T-helper 2 cell treated with Interferon-gamma antibody and Interleukin-4, amounts not matched to agents 5 μg/mL and 100 μg/mL, for 36 hours (primary cell): ENCODE measurements around the gene TANK.
"Not testable (repeated sequence)": the region's sequence is repeated elsewhere in the genome, so short reads cannot be mapped to it uniquely, and the experiment has no call there.

ENCODE experiments used
- DNase-seq: peaks from one replicate; pipeline ENCODE4 v3.0.0; 2021; ENCODE audit warnings: low spot score
- H3K27ac Mint-ChIP-seq: one replicate; pipeline ENCODE4 v1.8.0; 2021; ENCODE audit warnings: mild to moderate bottlenecking, mixed read lengths
- H3K27me3 Mint-ChIP-seq: one replicate; pipeline ENCODE4 v1.8.0; 2021; ENCODE audit warnings: low read depth, mixed read lengths
- H3K36me3 Mint-ChIP-seq: one replicate; pipeline ENCODE4 v1.8.0; 2021; ENCODE audit warnings: low read depth, mixed read lengths
- H3K4me1 Mint-ChIP-seq: one replicate; pipeline ENCODE4 v1.8.0; 2021; ENCODE audit warnings: low read depth, mixed read lengths
- H3K4me3 Mint-ChIP-seq: one replicate; pipeline ENCODE4 v1.8.0; 2022; ENCODE audit warnings: mild to moderate bottlenecking, moderate library complexity, mixed read lengths
- H3K9me3 Mint-ChIP-seq: one replicate; pipeline ENCODE4 v1.8.0; 2021; ENCODE audit warnings: mixed read lengths

The TANK gene

DNA sequence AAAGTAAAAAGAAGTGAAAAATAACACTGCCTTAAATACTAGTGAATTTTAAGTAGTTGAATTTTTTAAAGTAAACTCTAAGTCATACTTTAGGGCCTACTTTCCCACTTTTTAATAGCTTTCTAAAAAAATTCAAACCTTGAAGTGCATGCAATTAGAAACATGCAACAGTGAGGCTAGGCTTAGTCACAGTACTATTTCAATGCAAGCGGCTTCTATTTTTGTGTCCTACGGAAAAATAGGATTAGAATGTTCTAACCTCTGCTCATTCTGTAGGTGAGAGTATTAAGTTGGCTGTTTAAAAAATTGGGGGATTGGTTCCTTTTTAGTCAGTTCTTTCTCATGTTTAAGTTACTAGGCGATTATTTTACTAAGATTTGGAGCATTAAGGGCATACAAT, 108.9 kb downstream of the TANK start:
- H3K4me1 Mint-ChIP-seq: peaks cover 4% of the 10 kb centered on the region
- H3K4me3 Mint-ChIP-seq: no peak overlapping the region
- peaks cover 21% of the 10 kb centered on the region for H3K27me3 Mint-ChIP-seq
- H3K9me3 Mint-ChIP-seq: no peaks in the 10 kb centered on the region
- no peaks in the 10 kb centered on the region for H3K36me3 Mint-ChIP-seq
- H3K27ac Mint-ChIP-seq: no peak overlapping the region
- DNase-seq: no peak

DNA sequence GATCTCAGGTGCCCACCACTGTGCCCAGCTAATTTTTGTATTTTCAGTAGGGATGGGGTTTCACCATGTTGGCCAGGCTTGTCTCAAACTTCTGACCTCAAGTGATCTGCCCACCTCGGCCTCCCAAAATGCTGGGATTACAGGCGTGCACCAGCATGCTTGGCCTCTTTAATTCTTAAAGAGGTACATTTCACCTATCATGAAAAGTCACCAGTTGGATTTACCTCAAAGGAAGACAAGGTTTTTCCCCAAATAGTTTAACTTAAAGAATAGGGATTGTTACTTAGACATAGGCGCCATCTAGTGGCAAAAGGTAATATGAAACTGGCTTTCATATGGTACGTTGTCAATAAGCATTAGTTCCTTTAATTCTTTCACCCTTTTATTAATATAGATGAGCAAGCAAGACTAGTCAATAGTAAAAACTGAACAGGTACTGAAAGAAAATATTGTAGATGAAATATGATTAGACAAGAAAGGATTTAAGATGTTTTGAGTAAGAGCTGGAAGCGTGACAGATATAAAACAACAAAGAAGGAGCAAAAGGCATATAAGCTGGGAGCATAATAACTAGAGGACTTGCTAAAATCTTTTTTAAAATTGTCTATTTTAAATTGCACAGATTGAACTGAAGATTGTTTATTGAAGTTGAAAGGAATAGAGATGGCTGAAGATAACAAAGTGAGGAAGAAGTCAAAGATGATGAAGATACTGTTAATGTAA, 113.0 kb downstream of the TANK start:
- Mint-ChIP-seq H3K9me3 (no peaks in the 10 kb centered on the region), H3K27ac (no peak overlapping the region), H3K27me3 (peaks cover 19% of the 10 kb centered on the region), H3K4me1 (peaks cover 4% of the 10 kb centered on the region), H3K4me3 (no peak overlapping the region), H3K36me3 (no peaks in the 10 kb centered on the region)
- no peak for DNase-seq

DNA sequence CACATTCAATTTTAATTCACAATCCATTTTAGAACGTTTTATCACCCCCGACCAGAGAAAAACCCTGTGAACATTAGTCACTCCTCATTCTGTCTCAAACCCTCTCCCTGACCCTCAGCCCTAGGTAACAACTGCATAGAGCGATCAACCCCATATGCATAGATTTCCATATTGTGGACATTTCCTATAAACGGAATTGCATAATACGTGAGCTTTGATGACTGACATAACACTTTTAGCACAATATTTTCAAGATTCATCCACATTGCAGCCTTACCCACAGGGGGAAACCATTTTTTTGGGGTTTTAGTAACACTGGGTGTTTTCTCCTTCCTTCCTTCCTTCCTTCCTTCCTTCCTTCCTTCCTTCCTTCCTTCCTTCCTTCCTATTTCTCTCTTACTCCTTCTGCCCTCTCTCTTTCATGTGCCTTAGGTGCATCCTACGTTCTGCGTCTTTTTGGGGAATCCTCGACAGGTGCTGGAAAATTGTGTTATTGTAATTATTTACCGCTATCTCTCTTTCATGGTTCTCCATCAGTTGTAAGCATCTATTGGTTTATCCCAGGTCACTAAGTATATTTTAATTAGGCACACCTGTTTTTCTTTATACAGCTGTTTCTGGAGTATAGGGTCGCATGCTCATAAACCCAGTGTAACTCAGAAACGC, 118.5 kb downstream of the TANK start:
- H3K27me3 Mint-ChIP-seq: peaks cover 21% of the 10 kb centered on the region
- H3K27ac Mint-ChIP-seq, H3K4me3 Mint-ChIP-seq, H3K4me1 Mint-ChIP-seq, DNase-seq, H3K9me3 Mint-ChIP-seq, H3K36me3 Mint-ChIP-seq: not testable (repeated sequence)

DNA sequence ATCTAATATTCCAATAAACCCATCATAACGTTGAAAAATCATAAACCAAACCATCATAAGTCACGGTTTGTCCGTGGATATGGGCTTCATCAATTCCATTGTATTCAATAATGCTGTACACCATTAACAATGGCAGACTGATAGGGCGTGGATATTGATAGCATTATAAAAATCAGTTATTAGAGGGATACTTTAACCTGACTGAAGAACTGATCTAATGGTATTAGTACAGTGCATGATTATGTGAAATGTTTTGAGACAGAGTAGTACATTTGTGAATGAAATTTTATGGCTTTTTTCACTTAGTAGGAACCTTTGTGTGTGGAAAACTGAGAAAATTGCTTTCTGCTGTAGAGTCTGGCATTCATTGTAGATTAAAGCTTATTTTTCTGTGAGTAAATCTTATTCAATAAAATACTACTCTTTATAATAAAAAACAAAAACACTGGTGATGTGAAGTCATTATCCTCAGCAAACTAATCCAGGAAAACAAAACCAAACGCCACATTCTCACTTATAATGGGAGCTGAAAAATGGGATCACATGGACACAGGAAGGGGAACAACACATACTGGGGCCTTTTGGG, 119.1 kb downstream of the TANK start:
- H3K27me3 Mint-ChIP-seq: peaks cover 26% of the 10 kb centered on the region
- H3K4me1 Mint-ChIP-seq, H3K36me3 Mint-ChIP-seq, DNase-seq, H3K9me3 Mint-ChIP-seq, H3K27ac Mint-ChIP-seq, H3K4me3 Mint-ChIP-seq: not testable (repeated sequence)

DNA sequence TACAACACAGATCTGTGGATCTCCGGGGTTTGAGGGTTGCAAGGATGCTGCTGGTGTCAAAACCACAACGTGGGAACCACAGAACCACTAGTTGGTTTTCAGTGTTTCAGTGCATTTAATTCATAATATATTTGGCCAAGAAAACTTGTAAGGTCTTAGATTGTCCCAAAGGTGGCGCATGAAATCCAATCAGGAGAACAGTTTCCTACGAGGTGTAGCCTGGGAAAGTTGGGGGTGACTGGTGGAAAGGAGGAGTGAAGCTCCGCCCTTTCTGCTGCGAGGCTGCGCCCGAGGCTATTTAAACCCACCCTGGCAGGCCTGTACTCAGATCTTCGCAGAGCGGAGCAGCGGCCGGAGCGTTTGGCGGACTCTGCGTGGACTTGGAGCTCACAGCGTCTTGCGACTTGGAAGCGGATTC, 120.7 kb downstream of the TANK start:
- not testable (repeated sequence) for H3K4me3 Mint-ChIP-seq, H3K36me3 Mint-ChIP-seq, H3K27ac Mint-ChIP-seq, H3K9me3 Mint-ChIP-seq, DNase-seq, H3K4me1 Mint-ChIP-seq
- H3K27me3 Mint-ChIP-seq: peaks cover 34% of the 10 kb centered on the region

DNA sequence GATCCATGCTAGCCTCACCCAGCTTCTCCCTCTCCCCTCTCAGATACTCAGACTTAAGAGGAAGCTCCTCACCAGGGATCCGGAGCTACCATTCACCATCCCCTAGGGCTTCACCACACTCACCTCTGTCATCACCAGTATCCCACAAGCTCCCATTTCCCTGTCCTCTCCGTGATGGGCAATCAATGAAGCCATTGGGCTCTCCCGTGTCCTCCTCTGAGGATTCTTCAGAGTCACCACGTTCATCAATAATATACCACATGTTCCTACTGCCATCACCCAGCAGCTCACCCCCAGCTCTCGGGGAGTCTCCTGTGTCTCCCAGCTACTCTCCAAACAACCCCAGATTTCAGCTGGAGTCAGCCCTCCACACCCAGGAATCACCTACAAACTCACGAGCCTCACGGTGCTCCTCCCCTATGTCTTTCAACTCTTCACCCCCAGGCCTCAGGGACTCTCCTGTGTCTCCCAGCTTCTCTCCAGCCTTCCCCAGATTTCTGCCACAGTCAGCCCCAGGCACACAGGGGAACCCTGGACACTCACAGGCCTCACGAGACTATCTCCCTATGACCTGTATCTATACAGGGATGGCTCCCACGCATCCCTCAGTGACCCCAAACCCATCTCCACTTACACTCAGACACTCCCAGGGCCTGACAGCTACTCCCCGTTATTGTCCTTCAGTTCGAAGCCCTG, 121.5 kb downstream of the TANK start:
- peaks cover 34% of the 10 kb centered on the region for H3K27me3 Mint-ChIP-seq
- not testable (repeated sequence) for DNase-seq, H3K27ac Mint-ChIP-seq, H3K4me3 Mint-ChIP-seq, H3K36me3 Mint-ChIP-seq, H3K4me1 Mint-ChIP-seq, H3K9me3 Mint-ChIP-seq

DNA sequence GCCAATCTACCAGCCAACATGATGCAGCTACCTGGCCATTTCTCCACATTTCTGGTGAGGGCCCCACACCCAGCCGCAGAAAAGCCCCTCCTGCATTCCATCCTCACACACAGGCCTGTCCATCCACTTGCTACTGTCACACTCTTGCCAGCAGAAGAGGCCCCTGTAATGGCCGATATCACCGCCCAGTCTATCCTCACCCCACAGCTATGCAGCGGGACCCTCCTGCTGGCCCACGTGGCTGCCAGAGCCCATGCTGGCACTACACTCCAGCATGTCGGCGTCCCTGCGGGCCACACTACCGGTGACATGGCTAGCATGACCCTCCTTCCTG, 122.0 kb downstream of the TANK start:
- H3K36me3 Mint-ChIP-seq, H3K27ac Mint-ChIP-seq, H3K4me3 Mint-ChIP-seq, H3K4me1 Mint-ChIP-seq, DNase-seq, H3K9me3 Mint-ChIP-seq: not testable (repeated sequence)
- H3K27me3 Mint-ChIP-seq: peaks cover 33% of the 10 kb centered on the region

DNA sequence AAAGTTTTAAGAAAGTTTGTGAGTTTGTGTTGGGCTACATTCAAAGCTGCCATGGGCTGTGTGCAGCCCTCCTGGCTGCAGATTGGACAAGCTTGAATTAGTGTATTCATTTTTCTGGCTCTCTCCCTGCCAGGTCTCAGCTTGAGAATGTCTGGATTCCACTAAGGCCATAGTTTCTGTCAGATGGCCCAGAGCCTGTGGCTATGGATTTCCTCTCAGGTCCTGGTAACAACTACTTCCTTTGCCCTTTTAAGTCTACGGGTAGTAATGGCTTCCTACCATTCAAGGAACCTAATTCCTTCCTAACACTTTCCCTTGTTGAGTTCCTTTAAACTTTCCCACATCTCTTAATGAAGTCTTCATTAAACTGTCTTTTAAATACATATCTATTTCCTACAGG, 123.7 kb downstream of the TANK start:
- H3K4me1 Mint-ChIP-seq: peaks cover 1% of the 10 kb centered on the region
- no peak overlapping the region for H3K4me3 Mint-ChIP-seq
- H3K9me3 Mint-ChIP-seq: no peaks in the 10 kb centered on the region
- H3K36me3 Mint-ChIP-seq: no peaks in the 10 kb centered on the region
- no peak for DNase-seq
- H3K27me3 Mint-ChIP-seq: peaks cover 44% of the 10 kb centered on the region
- H3K27ac Mint-ChIP-seq: no peak overlapping the region
